Ishikawa (cell line): ENCODE data around the gene NKD1.

Experiments
- EP300 ChIP-seq: IDR thresholded peaks from 2 replicates; pipeline ENCODE4 v1.6.1; 2012; ENCODE audit warnings: borderline replicate concordance
- FOXM1 ChIP-seq: IDR thresholded peaks from 2 replicates; pipeline ENCODE4 v1.6.1; 2012; ENCODE audit warnings: low read depth, borderline replicate concordance
- TAF1 ChIP-seq: IDR thresholded peaks from 2 replicates; pipeline ENCODE4 v1.6.1; 2012; ENCODE audit warnings: low read depth, mild to moderate bottlenecking
- YY1 ChIP-seq: IDR thresholded peaks from 2 replicates; pipeline ENCODE4 v1.6.1; 2012; ENCODE audit warnings: low read depth
- TF ChIP-seq, protein P1 (sequence below): IDR thresholded peaks from 2 replicates; pipeline ENCODE4 v1.6.1; 2012; ENCODE audit warnings: low read depth, mild to moderate bottlenecking

DNA sequence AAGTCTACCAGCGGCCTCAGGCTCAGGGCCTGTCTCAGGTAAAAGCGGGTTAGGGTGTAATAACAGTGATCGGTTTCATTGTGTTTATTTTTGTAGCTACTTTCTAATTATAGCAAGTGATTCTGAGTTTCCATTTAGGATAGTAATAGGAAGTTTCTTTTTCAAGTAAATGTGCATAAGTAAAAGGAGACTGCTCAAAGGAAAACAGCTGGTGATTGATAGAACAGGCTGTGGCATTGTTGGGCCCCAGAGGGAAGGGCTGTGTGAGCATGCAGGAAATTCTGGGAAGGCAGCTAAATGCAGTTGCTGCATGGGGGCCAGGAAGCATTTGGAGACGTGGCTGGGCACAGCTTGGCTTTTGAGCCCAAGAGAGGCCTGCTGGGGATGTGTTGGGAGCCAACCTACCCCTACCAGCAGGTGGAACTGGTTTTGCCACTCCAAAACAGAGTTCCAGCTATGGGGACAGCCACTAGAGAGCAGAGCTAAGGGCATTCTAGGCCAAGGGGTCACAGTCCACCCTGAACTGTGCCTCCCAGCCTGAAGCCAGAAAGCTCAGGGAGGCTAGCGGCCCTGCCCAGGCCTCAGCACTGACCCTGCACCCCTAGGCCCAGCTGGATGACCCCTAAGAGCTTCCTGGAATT lies 120.3 kb downstream of the NKD1 start:
- TF ChIP-seq FOXM1 (no peak), EP300 (no peak), TAF1 (no peak), YY1 (no peak)
- TF ChIP-seq, protein P1, sequence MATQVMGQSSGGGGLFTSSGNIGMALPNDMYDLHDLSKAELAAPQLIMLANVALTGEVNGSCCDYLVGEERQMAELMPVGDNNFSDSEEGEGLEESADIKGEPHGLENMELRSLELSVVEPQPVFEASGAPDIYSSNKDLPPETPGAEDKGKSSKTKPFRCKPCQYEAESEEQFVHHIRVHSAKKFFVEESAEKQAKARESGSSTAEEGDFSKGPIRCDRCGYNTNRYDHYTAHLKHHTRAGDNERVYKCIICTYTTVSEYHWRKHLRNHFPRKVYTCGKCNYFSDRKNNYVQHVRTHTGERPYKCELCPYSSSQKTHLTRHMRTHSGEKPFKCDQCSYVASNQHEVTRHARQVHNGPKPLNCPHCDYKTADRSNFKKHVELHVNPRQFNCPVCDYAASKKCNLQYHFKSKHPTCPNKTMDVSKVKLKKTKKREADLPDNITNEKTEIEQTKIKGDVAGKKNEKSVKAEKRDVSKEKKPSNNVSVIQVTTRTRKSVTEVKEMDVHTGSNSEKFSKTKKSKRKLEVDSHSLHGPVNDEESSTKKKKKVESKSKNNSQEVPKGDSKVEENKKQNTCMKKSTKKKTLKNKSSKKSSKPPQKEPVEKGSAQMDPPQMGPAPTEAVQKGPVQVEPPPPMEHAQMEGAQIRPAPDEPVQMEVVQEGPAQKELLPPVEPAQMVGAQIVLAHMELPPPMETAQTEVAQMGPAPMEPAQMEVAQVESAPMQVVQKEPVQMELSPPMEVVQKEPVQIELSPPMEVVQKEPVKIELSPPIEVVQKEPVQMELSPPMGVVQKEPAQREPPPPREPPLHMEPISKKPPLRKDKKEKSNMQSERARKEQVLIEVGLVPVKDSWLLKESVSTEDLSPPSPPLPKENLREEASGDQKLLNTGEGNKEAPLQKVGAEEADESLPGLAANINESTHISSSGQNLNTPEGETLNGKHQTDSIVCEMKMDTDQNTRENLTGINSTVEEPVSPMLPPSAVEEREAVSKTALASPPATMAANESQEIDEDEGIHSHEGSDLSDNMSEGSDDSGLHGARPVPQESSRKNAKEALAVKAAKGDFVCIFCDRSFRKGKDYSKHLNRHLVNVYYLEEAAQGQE = no peak
